HG02981 (cell line): ENCODE data around the gene TMPRSS4.

ENCODE experiments used
- ATAC-seq: cut with Tn5 transposase; IDR thresholded peaks from one replicate; pipeline ENCODE4 v1.9.1; 2021; ENCODE audit warnings: mild to moderate bottlenecking, moderate library complexity; ENCODE audit not compliant: unreplicated experiment

Gene TMPRSS4, protein sequence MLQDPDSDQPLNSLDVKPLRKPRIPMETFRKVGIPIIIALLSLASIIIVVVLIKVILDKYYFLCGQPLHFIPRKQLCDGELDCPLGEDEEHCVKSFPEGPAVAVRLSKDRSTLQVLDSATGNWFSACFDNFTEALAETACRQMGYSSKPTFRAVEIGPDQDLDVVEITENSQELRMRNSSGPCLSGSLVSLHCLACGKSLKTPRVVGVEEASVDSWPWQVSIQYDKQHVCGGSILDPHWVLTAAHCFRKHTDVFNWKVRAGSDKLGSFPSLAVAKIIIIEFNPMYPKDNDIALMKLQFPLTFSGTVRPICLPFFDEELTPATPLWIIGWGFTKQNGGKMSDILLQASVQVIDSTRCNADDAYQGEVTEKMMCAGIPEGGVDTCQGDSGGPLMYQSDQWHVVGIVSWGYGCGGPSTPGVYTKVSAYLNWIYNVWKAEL

GRCh38 chr11:118076754-118077281 is at the start of gene TMPRSS4:
Gene TMPRSS4, plus strand, starts transcription at chr11:118077078. Its CDS starts 225 bp downstream, at chr11:118077303.
- ATAC-seq: no peak

- ATAC-seq: no peak
Measured at GRCh38 chr11:118027694-118028093, 49.2 kb upstream of the TMPRSS4 start.

GRCh38 chr11:118028626-118029025 is 48.3 kb upstream of the TMPRSS4 start:
- ATAC-seq: no peak

GRCh38 chr11:118033443-118033842 is 43.4 kb upstream of the TMPRSS4 start:
- no peak for ATAC-seq

- no peak for ATAC-seq
Measured at GRCh38 chr11:118042141-118042540, 34.7 kb upstream of the TMPRSS4 start.

DNA sequence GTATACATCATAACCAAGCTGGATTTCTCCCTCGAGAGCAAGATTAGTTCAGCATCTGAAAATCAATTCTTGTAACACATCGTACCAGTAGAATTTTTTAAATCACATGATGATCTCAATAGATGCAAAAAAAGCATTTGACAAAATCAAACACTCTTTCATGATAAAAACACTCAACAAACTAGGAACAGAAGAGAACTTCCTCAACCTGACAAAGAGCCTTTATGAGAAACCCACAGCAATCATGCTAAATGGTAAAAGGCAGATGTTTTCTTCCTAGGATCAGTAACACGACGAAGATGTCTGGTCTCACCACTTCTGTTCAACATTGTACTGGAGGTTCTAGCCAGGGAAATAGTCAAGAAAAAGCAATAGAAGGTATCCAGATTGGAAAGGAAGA is 34.1 kb upstream of the TMPRSS4 start:
- no peak for ATAC-seq

DNA sequence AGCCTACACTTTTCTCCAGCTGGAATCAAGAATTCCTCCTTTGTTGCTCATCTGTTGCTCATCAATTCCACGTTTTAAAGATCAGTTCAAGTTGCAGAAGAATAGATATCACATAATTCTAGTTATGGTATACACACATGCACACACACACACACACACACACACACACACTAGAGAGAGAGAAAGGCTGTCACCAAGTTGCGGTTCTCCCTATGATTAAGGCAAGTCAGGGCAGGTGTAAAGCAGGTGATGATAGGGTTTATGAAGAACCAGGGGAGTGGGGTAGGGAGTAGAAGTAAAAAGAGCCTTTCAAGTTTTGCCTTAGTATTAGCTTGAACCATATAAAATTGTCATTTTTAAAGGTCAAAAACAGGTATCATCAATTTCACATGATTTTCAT is 31.7 kb upstream of the TMPRSS4 start:
- no peak for ATAC-seq

DNA sequence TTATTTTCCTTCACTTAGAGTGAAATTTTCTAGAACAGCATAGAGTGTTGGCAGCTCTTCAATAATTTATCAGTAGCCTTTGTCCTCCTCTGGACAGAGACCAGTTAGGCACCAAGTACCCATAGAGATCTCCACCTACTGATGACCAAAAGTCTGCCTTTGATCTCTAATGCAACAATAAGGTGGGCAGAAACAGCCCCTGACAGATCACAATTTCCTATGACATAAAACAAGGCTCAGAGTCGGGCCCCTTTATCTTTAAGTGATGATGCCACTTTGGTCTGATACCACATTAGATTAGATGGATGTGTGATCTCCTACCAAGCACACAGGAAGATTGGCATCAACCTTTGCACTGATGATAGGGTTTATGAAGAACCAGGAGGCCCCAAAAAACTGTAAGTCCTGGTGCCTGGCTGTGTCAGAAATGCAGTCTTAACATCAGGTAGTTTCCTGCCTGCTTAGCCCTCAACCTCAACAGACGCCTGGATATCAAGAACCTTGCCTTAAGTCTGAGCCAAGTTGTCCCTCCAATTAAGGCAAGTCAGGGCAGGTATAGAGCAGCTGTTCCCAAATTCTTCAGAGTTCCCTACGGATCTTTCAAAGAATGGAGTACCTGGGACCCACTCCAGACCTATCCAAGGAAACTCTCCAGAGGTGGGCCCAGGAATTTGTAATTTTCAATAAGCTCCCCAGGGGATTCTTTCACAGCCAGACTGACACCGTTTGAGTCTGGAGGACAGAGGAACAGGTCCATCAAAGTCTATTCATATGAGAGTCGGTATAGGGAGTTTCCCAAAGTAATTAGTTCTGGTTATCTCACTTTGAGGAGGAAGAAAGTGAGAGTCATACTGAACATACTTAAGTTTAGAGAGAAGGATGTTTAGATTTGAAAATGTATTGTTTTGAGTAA is 30.6 kb upstream of the TMPRSS4 start:
- ATAC-seq: no peak

- no peak for ATAC-seq
Measured at GRCh38 chr11:118046964-118047700, 29.7 kb upstream of the TMPRSS4 start.

DNA sequence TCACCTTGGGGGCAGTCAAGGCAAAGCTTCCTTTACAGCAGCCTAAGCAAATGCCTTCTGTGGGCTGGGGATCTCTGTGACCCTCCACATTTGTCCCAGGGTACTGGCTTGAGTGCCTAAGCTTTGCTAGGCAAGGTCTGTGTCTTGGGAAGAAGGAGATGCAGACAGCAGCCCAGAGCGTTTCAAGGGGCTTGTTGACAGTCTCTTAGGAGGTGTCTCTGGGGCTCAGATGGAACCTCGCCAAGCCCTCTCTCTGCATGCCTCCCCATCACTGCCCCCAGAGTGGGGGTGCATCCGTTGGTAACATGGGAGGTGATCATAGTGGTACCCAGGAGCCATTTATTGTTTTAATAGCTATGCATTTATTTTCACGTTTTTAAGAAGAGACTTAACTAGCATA is 29.1 kb upstream of the TMPRSS4 start:
- ATAC-seq: no peak

DNA sequence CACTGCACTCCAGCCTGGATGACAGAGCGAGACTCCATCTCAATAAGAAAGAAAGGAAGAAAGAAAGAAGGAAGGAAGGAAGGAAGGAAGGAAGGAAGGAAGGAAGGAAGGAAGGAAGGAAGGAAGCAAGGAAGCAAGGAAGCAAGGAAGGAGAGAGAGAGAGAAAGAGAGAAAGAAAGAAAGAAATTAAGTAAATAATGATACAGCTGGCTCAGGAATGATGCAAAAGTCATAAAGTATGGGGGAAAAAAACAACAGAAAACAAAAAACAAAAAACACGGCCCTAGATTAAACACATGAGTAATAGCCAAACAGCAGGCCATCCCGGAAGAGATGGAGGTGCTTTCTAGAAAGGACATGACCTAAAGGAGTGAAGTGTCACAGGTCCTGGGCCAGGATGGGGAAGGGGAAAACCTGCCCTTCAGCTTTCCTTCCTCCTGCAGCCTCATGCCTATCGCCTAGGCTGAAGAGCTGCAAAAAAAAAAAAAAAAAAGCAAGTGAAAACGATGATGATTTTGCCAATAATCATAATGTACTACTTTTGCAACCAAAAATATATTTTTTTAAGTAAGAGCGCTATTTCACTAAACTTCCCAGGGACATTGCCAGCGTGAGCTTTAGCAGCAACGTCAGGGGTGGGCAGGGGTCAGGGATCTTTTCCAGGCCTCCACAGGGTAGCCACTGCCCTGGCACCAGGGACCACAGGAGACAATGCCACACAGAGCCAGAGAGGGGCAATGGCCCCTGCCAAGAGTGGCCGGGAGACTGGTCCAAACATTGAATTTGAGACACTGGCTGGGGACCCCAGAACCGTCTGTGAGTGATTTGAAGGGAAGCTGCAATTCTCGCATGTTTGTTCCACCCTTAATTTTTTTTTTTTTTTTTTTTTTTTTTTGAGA is 28.2 kb upstream of the TMPRSS4 start:
- no peak for ATAC-seq

DNA sequence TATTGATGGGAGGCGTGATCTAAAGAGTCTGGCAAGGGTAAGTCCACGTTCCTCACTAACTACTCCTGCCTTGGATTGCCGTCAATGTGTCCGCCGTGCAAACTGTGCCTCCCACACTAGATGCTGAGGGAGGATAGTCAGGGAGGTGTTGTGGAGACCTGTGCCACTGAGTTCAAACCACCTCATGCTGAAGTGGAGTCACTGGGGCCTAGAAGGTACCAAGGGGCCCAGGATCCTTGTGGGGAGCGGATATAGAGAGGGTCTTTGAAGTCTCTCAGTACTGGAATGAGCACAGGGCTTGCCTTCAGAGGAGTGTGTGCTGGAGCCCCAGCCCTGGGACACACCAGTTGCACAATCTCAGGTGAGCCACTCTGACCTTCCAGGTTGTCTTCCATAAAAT is 27.1 kb upstream of the TMPRSS4 start:
- no peak for ATAC-seq

DNA sequence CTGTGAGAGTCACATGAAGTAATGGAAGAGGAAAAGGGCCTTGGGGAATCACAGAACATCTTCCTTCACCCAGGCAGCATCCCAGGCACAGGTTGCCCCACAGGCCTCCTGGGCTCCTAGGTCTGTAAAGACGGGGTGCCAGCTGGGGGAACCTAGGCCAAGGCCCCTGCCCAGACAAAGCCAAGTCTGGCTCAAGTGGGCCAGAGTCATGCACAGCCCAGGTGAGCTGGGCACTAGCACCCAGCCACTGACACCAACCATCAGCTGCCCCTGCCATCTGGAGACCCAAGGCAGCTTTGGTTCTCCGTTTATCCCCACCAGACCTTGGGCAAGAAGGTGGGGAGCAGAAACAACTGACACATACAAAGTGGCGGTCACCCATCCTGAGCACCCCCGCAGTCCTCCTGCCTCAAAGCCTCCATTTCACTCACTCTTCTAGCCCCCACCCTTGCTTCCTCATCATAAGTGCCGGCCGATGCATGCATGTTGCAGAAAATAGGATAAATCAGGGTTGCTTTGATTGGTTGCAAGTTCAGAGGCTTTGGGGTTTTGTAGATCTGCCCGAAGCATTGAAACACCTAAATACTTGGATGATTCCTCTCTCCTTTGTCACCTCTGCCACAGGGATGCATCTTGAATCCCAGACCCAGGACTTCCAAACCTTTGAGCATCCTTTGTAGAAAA is 26.5 kb upstream of the TMPRSS4 start:
- no peak for ATAC-seq

GRCh38 chr11:118051136-118051610 is 25.7 kb upstream of the TMPRSS4 start:
- no peak for ATAC-seq

DNA sequence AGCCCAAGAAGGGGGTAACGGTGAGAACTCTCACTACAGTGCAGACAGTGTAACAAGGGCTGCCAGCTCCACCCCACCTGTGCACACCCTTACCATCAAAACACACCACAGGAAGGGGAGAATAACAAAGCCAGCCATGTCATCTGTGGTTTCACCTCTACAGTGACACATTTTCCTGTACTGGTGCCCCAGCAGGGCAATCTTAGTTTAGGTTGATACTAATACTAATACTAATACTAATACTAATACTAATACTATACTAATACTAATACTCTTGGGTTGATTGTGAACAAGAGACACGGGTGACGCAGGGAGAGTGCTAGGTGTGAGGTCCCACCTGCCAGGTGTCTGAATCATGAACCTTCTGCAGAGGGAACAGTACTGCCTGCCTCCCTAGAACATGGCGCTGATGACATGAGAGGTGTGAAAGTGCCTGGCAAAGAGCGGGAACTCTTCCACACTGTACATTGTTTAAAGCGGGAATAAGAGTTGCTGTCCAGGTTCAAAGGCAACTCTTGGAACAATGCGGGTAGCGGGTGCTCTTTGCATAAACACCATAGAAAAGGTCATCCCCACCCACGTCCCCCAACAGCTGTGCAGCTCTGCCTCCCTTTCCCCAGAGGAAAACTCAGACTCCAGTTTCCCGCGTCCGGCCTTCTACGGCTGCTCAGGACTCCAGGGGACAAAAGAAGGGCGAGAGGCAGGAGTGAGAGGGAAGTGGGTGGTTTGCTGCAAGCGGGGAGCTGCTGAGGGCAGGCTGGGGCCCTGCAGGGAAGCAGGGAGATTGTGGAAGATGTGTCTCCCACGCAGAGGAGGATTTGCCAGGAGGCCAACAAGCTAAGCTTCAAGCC is 25.0 kb upstream of the TMPRSS4 start:
- no peak for ATAC-seq

- ATAC-seq: no peak
Measured at GRCh38 chr11:118052581-118053206, 24.2 kb upstream of the TMPRSS4 start.

DNA sequence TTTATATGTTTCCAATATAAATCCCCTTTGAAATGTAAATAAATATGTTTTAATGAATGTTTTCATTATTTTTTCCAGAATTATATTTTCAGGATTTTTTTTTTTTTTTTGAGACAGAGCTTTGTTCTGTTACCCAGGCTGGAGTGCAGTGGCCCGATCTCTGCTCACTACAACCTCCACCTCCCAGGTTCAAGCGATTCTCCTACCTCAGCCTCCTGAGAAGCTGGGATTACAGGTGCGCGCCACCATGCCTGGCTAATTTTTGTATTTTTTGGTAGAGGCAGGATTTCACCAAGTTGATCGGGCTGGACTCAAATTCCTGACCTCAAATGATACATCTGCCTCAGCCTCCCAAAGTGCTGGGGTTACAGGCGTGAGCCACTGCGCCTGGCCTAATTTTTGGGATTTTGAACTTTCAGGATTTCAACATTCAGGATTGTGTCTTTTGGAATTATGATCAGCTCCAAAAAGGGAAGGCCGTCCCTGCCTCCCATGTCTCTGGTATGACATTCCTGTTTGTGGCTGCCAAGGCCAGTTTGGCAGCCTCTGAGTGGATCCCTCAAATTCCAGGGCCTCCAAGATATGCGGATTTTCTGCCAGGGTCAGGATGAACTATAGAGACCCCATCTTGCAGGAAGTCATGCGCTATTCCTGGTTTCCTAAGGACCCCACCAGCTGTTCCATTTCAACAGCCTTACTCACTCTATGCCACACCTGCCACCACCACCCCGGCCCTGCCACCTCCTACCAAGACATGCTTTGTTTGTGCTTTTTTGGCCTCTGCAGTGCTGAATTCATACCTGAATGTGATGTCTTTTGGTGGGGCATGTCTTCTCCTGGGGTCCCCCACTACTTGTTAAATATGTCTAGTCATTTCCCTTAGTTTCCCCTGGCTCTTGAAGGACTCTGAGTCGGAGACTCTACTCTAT is 21.9 kb upstream of the TMPRSS4 start:
- ATAC-seq: no peak
